MCF 10A (cell line): ENCODE measurements around the gene ZNF519. TPM values are rescaled to one million over a fixed set of nuclear protein-coding genes. Genes with fewer than 3 reads are reported as not detected.
A peak's percentile ranks its signal among the peaks of the same experiment; 100 is the strongest.

Experiments
- BruUV-seq: library from RNA; stranded (reverse); fragments of 400-500 nt; replicated peaks from 2 replicates; lab custom pipeline; 2021; lab: Mats Ljungman, UMichigan
- CTCF ChIA-PET: fragments of 300-600 bp; sonication (Branson Sonifier 250); formaldehyde crosslinking; extraction: SDS; loops from one replicate; lab custom pipeline; 2021; ENCODE audit warnings: antibody characterized with exemption, inconsistent platforms; lab: Yijun Ruan, JAX
- POLR2A ChIA-PET: fragments of 300-600, 350-650 bp; sonication (Branson Sonifier 250); formaldehyde crosslinking; extraction: SDS; loops from one replicate; lab custom pipeline; 2020; ENCODE audit warnings: antibody characterized with exemption, inconsistent platforms; lab: Yijun Ruan, JAX
- DNase-seq: peaks from one replicate; pipeline ENCODE4 v3.0.0-alpha.2; 2018; ENCODE audit not compliant: unreplicated experiment
- H3K27ac Mint-ChIP-seq: one replicate; pipeline ENCODE4 v1.8.0; 2022; ENCODE audit warnings: mild to moderate bottlenecking, low read depth, mixed read lengths; ENCODE audit not compliant: unreplicated experiment
- H3K27me3 Mint-ChIP-seq: one replicate; pipeline ENCODE4 v1.8.0; 2022; ENCODE audit warnings: mixed read lengths; ENCODE audit not compliant: insufficient read depth, unreplicated experiment
- H3K36me3 Mint-ChIP-seq: one replicate; pipeline ENCODE4 v1.8.0; 2022; ENCODE audit warnings: mild to moderate bottlenecking, moderate library complexity, mixed read lengths; ENCODE audit not compliant: insufficient read depth, unreplicated experiment
- H3K4me1 Mint-ChIP-seq: one replicate; pipeline ENCODE4 v1.8.0; 2022; ENCODE audit warnings: mixed read lengths; ENCODE audit not compliant: insufficient read depth, unreplicated experiment
- H3K4me3 Mint-ChIP-seq: one replicate; pipeline ENCODE4 v1.8.0; 2022; ENCODE audit warnings: mild to moderate bottlenecking, moderate library complexity, mixed read lengths; ENCODE audit not compliant: unreplicated experiment
- H3K9me3 Mint-ChIP-seq: one replicate; pipeline ENCODE4 v1.8.0; 2022; ENCODE audit warnings: mixed read lengths; ENCODE audit not compliant: unreplicated experiment
- intact Hi-C: fragments of 100-400 bp; cut with micrococcal nuclease; formaldehyde crosslinking; loops from 2 replicates; pipeline ENCODE4 v1.14.1; 2022
- total RNA-seq: library from RNA; stranded (reverse); gene quantifications from 2 replicates; pipeline ENCODE4 v1.2.3, GENCODE V29; 2022
- TF ChIP-seq, protein P1 (sequence below): fragments of 200-600 bp; IDR thresholded peaks from one replicate; pipeline ENCODE4 v1.8.0; 2022; ENCODE audit warnings: antibody characterized with exemption, mild to moderate bottlenecking; ENCODE audit not compliant: unreplicated experiment

The ZNF519 gene
- total RNA-seq, 1 experiment from 2014 or later = 6.0 TPM

DNA sequence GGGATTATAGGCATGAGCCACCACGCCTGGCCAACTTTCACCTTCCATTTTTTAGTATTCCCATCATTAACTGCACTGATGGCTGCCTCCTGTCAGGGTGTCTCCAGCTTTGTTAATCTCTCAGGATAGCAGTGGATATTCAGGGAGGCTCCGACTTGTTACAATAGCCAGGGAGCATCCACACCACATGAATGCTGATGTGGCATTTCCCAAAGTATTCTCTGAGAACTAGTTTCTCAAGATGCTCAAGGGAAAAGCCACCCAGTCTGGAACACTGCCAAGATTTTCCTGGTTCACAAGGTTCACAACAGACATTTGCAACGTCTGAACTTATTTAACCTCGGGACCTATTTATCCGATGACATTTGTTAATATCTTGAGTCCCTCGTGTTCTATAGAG is 33.8 kb downstream of the ZNF519 start:
- Mint-ChIP-seq H3K36me3 (peaks cover 12% of the 10 kb centered on the region), H3K9me3 (peaks cover 7% of the 10 kb centered on the region), H3K27ac (no peak overlapping the region), H3K4me3 (no peak overlapping the region), H3K27me3 (no peaks in the 10 kb centered on the region), H3K4me1 (no peaks in the 10 kb centered on the region)
- ChIA-PET POLR2A (no interaction called here), CTCF (no interaction called here)
- TF ChIP-seq, protein P1, sequence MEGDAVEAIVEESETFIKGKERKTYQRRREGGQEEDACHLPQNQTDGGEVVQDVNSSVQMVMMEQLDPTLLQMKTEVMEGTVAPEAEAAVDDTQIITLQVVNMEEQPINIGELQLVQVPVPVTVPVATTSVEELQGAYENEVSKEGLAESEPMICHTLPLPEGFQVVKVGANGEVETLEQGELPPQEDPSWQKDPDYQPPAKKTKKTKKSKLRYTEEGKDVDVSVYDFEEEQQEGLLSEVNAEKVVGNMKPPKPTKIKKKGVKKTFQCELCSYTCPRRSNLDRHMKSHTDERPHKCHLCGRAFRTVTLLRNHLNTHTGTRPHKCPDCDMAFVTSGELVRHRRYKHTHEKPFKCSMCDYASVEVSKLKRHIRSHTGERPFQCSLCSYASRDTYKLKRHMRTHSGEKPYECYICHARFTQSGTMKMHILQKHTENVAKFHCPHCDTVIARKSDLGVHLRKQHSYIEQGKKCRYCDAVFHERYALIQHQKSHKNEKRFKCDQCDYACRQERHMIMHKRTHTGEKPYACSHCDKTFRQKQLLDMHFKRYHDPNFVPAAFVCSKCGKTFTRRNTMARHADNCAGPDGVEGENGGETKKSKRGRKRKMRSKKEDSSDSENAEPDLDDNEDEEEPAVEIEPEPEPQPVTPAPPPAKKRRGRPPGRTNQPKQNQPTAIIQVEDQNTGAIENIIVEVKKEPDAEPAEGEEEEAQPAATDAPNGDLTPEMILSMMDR = no peak
- BruUV-seq = no TSS peak
- intact Hi-C loops = no loop called here
- peak; percentile 3 for DNase-seq

DNA sequence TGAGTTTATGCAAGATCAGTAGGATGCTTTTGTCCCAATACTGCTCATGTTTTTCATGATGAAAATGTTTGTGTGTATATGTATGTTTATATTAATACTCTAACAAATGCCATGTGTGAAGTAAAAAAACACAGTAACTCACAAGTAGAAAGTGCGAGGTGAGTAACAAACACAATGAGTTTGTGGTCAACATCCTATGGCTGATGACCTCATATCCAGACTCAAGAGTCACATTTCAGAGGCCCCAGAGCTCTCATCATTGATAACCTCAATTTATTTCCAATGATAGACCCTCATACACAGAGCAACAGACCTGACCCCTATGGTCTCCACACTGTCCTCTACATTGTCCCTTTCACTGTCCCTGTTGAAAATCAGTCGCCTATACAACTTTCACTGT is 34.5 kb downstream of the ZNF519 start:
- Mint-ChIP-seq H3K9me3 (peaks cover 7% of the 10 kb centered on the region), H3K4me3 (no peak overlapping the region), H3K27ac (no peak overlapping the region), H3K4me1 (no peaks in the 10 kb centered on the region), H3K27me3 (no peaks in the 10 kb centered on the region), H3K36me3 (peaks cover 12% of the 10 kb centered on the region)
- ChIA-PET CTCF (no interaction called here), POLR2A (no interaction called here)
- no TSS peak for BruUV-seq
- no peak for DNase-seq
- TF ChIP-seq, protein P1 = no peak
- intact Hi-C loops = no loop called here

DNA sequence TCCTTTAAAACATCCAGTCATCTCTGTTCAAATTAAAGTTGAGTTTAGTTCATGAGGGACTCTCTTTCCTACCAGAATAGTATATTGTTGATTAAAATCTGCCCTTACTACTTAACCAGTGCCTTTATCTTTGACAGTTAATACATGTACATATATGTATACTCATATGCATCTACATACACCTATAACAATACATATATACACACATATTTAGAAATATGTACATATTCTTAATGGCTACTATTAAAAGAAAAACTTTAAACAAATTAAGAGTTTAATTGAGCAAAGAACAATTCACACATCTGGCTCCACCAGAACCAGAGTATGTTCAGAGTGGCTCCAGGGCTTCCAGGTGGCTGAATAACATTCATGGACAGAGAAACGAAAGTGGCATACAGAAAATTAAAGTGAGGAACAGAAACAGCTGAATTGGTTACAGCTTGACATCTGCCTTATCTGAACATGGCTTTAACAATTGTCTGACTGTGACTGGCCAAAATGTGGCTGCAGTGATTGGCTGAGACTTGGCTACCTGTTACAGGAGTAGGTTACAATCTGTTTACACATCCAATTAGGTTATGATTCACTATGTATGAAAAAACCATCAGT is 38.8 kb downstream of the ZNF519 start:
- Mint-ChIP-seq H3K4me3 (no peak overlapping the region), H3K9me3 (no peaks in the 10 kb centered on the region), H3K4me1 (no peaks in the 10 kb centered on the region), H3K27ac (no peak overlapping the region), H3K27me3 (no peaks in the 10 kb centered on the region), H3K36me3 (peaks cover 10% of the 10 kb centered on the region)
- DNase-seq = no peak
- ChIA-PET POLR2A (interaction anchor here (0.6 kb wide), 1 partner anchor 204 kb away, joined by 3 read pairs; no protein-coding TSS in a partner anchor), CTCF (interaction anchor here (0.6 to 3.8 kb wide), 3 partner anchors 178 to 280 kb away, joined by 3 to 11 read pairs (median 3); partner anchors contain the start of gene MC2R)
- BruUV-seq = no TSS peak
- intact Hi-C loops = no loop called here
- TF ChIP-seq, protein P1 = no peak

DNA sequence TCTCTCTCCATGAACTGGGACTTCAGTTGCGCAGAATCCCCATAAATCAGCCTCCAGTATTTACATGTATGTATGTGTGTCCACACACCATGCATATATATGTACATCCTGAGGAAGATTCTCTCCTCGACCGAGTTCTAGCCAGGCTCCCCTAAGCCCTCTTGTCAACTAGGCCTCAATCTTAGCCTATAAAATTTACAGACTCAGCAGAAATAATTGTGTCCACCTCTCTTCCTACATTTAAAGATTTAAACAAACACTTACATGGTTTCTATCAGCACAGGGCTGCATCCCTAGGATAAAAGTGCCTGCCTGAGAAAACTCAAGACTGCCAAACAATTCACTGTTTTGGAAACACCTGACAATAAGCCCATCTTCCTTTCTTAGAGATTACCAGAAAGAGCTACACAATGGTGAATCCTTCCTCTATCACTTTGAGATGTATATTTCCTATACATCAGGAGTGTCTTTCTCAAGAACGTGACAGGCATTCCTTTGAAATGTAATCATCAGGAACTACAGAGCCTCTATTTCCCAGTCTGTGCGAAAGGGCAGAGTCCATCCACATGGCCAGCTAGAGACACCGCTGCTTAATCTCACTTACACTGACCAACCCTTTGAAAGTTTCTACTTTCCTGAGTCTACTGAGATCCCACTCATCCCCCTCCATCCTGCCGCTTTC is 39.5 kb downstream of the ZNF519 start:
- POLR2A ChIA-PET = interaction anchor here (0.6 kb wide), 1 partner anchor 203 kb away, joined by 3 read pairs; no protein-coding TSS in a partner anchor
- Mint-ChIP-seq H3K36me3 (peaks cover 7% of the 10 kb centered on the region), H3K9me3 (no peaks in the 10 kb centered on the region), H3K4me1 (no peaks in the 10 kb centered on the region), H3K27me3 (no peaks in the 10 kb centered on the region), H3K4me3 (no peak overlapping the region), H3K27ac (no peak overlapping the region)
- intact Hi-C loops = no loop called here
- CTCF ChIA-PET = interaction anchor here (0.6 to 3.8 kb wide), 6 partner anchors 36 to 818 kb away, joined by 3 to 11 read pairs (median 3); partner anchors contain the start of gene MC2R
- BruUV-seq = no TSS peak
- TF ChIP-seq, protein P1 = no peak
- DNase-seq = no peak
